IPS DF 6.9 (cell line): ENCODE measurements around the gene SFXN5.

Experiments
- DNase-seq: peaks from one replicate; pipeline ENCODE4 v3.0.0-alpha.2; 2013; ENCODE audit warnings: low read depth, low spot score
- H3K27ac ChIP-seq: one replicate; pipeline ENCODE4 v1.5.1; 2013; ENCODE audit warnings: low read length, control low read depth
- H3K27me3 ChIP-seq: 2 replicates; pipeline ENCODE4 v1.6.1; 2013; ENCODE audit warnings: mild to moderate bottlenecking, low read length; ENCODE audit not compliant: control insufficient read depth, insufficient read depth
- H3K36me3 ChIP-seq: 2 replicates; pipeline ENCODE4 v1.6.1; 2013; ENCODE audit warnings: low read length; ENCODE audit not compliant: control insufficient read depth, insufficient read depth
- H3K4me1 ChIP-seq: 2 replicates; pipeline ENCODE4 v1.6.1; 2013; ENCODE audit warnings: low read length; ENCODE audit not compliant: control insufficient read depth, insufficient read depth
- H3K4me3 ChIP-seq: 2 replicates; pipeline ENCODE4 v1.5.1; 2013; ENCODE audit warnings: mild to moderate bottlenecking, low read length
- H3K9me3 ChIP-seq: 2 replicates; pipeline ENCODE4 v1.6.1; 2013; ENCODE audit warnings: low read length, inconsistent platforms; ENCODE audit not compliant: control insufficient read depth, insufficient read depth
- WGBS: extraction: QIAGEN DNeasy Blood & Tissue Kit; methylation state at CpG from one replicate; pipeline ENCODE4 v1.1.7; 2013; ENCODE audit warnings: mixed read lengths, missing lambda C conversion rate; ENCODE audit not compliant: insufficient read length, insufficient coverage; 5-methylcytosine and 5-hydroxymethylcytosine counted together

Gene SFXN5

DNA sequence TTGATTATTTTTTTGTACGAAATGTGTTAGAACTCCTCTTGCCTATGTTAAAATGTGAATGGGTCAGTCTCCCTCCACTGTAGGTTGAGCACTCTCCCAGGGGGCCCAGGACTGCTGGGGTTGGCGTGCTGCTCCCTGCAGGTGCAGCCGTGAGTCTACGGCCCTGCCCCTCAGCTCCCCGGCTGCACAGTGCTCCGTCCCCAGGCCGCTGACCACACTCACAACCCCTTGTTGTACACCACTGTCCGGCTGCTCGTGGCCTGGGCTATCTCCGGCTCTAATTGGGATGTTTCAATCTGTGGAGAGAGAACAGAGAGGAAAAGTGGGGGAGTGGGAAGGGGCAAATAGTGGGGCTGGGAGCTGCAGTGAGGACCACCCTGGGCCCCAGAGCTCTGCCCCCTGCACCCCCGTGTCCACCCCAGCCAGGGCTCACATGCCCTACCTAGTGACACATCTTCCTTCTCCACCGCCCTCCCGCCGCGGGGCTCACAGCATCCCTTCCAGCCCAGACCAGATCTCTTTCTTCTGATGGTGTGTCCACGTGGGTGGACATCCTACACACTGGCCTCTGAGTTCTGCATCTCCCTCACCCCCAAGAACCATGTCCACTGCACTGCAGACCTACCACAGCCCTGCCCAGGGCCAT is 126.6 kb downstream of the SFXN5 start:
- Histone ChIP-seq H3K4me1 (peaks cover 6% of the 10 kb centered on the region), H3K36me3 (0 out of 2 replicates have a peak, but pooled peaks cover 2% of the 10 kb centered on the region), H3K9me3 (no peaks in the 10 kb centered on the region), H3K27me3 (no peaks in the 10 kb centered on the region), H3K27ac (no peak overlapping the region), H3K4me3 (no peak overlapping the region)
- no CpG with 5 or more reads among the region's 16 CpGs for WGBS
- no peak for DNase-seq

DNA sequence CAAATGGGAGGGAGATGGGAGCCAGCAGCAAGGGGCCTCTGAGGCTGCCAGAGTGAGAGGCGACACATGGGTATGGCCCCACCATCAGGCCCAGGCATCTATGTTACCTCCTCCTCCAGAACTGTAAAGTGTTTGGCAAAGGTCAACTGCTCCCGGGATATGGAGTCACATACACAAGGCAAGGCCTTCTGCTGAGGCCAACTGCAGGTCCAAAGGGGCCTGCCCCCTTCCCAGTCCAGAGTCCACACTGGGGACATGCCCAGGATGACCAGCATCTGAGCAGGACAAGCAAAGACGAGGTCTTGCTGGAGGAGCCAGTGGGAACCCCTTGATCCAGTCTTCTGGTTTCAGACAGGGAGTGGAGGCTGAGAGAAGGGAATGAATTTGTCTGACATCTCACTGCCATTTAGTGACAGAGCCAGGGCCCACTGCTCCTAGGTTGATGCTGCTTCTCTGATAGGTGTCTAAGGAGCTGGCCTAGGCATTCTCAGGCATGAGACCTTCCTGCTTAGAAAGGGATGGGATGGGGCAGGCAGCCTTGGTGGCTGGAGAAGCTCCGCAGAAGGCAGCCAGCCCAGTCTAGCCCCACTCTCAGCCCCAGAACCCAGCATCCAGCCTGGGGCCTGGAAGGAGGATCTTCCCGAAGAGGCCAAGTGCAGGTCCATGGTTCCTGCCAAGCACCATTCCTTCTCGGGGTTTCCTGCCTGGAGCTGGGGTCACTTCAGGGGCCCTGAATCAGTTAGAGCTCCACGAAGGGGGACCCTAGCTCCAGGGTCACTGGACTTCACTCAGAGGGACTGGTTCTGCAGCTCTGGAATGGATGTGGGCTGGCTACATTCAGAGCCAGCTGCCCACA is 127.7 kb downstream of the SFXN5 start:
- Histone ChIP-seq H3K4me3 (no peak overlapping the region), H3K27ac (no peak overlapping the region), H3K4me1 (peaks cover 6% of the 10 kb centered on the region), H3K36me3 (0 out of 2 replicates have a peak, but pooled peaks cover 2% of the 10 kb centered on the region), H3K9me3 (no peaks in the 10 kb centered on the region), H3K27me3 (no peaks in the 10 kb centered on the region)
- no CpG with 5 or more reads among the region's 7 CpGs for WGBS
- DNase-seq: no peak

DNA sequence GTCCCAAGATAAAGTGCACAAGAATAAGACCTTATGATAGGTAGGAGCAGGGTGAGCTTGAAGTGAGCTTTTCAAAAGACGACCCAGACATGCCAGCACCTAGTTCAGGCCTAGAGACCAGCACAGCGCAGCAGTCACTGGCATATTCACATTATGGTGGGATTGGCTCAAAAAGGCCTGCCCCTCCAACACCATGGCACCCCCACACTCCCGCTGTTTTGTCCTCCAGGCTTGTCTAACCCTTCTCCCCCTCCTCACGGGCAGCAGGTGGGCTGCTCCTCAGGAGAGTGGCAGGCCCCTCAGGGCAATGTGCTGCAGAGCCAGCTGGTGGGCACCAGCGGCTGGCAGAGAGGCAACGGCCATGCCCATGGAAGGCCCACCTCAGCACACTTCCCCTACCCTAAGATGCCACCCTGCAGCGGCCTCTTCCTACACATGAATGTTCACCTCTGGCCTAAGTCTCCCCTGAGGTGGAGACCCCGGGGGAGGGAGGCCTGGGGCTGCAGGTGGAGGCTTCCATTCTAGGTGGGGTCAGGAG is 128.6 kb downstream of the SFXN5 start:
- 0 out of 2 replicates have a peak, but pooled peaks cover 2% of the 10 kb centered on the region for H3K36me3 ChIP-seq
- H3K4me3 ChIP-seq: no peak overlapping the region
- no peaks in the 10 kb centered on the region for H3K9me3 ChIP-seq
- peaks cover 6% of the 10 kb centered on the region for H3K4me1 ChIP-seq
- no CpG with 5 or more reads among the region's 8 CpGs for WGBS
- no peak for DNase-seq
- H3K27ac ChIP-seq: no peak overlapping the region
- H3K27me3 ChIP-seq: no peaks in the 10 kb centered on the region

DNA sequence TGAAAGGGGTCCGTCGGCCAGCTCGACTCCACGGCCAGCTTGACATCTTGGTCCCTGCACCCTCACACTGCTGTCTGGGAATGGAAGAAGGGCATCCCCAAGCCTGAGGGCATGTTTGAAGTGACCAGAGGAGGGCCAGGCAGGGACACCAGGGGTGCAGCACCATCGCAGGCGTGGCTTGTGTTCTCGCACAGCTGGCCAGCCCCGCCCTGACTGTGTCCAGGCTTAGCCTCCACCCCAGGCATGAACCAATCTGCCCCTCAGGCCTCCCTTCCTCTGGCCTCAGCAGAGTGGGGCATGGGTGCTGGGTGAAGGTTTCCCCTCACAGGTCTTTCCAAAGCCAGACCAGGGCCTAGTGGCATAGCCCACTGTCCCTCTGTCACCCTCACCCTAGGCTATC is 129.2 kb downstream of the SFXN5 start:
- H3K4me1 ChIP-seq: peaks cover 7% of the 10 kb centered on the region
- DNase-seq: no peak
- H3K9me3 ChIP-seq: no peaks in the 10 kb centered on the region
- WGBS: no CpG with 5 or more reads among the region's 8 CpGs
- no peaks in the 10 kb centered on the region for H3K27me3 ChIP-seq
- no peak overlapping the region for H3K27ac ChIP-seq
- H3K36me3 ChIP-seq: 0 out of 2 replicates have a peak, but pooled peaks cover 2% of the 10 kb centered on the region
- H3K4me3 ChIP-seq: no peak overlapping the region

DNA sequence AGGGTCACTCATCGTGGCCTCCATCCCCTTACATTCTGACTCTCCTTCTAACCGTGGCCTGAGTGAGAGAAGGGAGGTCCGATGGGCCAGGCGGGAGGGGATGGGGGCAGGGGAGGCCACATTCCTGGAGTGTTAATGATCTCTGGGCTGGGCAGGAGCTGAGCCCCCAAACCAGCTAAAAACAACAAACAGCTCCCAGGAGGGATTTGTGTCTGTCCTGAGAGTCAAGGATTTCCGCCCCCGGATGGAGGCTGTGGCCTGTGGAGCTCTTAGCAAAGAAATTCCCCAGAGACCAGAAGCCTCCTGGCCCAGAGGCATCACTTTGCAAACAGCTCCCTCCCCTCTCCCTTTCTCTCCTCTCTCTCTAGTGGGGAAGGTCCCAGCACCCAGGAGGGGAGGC is 130.7 kb downstream of the SFXN5 start:
- Histone ChIP-seq H3K4me1 (peaks cover 11% of the 10 kb centered on the region), H3K4me3 (no peak overlapping the region), H3K9me3 (no peaks in the 10 kb centered on the region), H3K27ac (no peak overlapping the region), H3K36me3 (0 out of 2 replicates have a peak, but pooled peaks cover 2% of the 10 kb centered on the region), H3K27me3 (no peaks in the 10 kb centered on the region)
- no peak for DNase-seq
- WGBS: no CpG with 5 or more reads among the region's 6 CpGs

DNA sequence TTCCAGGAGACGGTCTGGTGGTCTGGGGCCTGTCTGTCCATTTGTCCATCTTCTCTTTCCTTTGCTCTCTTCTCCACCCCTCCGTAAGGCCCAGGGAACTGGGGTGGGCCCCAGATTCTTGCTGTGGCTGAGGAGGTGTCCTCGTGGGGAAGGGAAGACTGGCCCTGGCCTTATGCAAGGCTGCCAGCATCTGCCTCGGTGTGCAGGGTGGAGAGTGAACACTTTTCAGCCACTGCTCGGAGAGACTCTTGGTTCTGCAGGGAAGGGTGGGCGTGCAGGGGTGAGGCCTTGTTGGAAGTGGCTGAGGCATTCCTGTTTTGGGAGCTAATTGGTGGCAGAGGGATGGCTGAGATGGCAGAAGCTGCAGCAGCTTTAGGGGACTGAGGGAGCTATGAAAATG is 131.2 kb downstream of the SFXN5 start:
- Histone ChIP-seq H3K27ac (no peak overlapping the region), H3K9me3 (no peaks in the 10 kb centered on the region), H3K36me3 (0 out of 2 replicates have a peak, but pooled peaks cover 2% of the 10 kb centered on the region)

DNA sequence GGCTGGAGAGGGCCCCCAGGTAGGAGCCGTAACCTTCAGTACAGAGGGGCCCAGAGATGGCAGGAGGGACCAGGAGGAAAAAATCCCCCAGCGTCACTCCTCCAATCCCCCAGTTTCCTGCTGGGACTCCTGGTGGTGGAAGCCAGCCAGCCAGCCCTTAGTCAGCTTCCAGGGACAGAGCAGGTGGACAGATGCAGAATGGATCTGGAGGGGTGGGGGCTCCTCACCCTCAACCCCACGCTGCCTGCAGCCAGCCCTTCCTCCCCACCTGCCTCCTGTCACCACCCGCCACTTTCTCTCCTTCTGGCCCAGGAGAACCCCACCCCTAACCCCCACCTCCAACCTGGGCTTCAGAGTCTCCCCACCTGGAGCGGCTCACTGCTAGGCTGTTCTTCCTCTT is 133.1 kb downstream of the SFXN5 start:
- WGBS: no CpG with 5 or more reads among the region's 5 CpGs
- Histone ChIP-seq H3K27ac (no peak overlapping the region), H3K27me3 (no peaks in the 10 kb centered on the region), H3K4me3 (no peak overlapping the region), H3K36me3 (no peaks in the 10 kb centered on the region), H3K4me1 (peaks cover 11% of the 10 kb centered on the region), H3K9me3 (no peaks in the 10 kb centered on the region)
- DNase-seq: no peak

More for the DNA sequence above, 131.2 kb downstream of the SFXN5 start:
- no peak for DNase-seq
- WGBS: no CpG with 5 or more reads among the region's 6 CpGs
- Histone ChIP-seq H3K4me3 (no peak overlapping the region), H3K27me3 (no peaks in the 10 kb centered on the region), H3K4me1 (peaks cover 11% of the 10 kb centered on the region)

DNA sequence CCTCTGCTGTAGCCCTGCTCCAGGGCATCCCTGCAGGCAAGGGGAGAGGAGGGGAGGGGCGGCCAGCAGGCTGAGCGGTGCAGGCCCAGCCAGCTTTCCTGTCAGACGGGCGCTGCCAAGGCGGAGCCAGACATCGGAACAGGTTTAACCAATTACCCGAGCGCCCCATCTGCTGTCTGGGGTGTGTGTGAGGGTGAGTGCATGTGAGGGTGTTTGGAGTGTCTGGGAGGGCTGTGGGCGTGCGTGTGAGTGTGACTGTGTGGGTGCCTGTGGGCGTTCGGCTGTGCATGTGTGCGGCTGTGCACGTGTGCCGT is 134.2 kb downstream of the SFXN5 start:
- Histone ChIP-seq H3K36me3 (no peaks in the 10 kb centered on the region), H3K4me3 (no peak overlapping the region), H3K27me3 (no peaks in the 10 kb centered on the region), H3K4me1 (peaks cover 11% of the 10 kb centered on the region), H3K27ac (no peak overlapping the region), H3K9me3 (no peaks in the 10 kb centered on the region)
- no CpG with 5 or more reads among the region's 15 CpGs for WGBS
- no peak for DNase-seq

DNA sequence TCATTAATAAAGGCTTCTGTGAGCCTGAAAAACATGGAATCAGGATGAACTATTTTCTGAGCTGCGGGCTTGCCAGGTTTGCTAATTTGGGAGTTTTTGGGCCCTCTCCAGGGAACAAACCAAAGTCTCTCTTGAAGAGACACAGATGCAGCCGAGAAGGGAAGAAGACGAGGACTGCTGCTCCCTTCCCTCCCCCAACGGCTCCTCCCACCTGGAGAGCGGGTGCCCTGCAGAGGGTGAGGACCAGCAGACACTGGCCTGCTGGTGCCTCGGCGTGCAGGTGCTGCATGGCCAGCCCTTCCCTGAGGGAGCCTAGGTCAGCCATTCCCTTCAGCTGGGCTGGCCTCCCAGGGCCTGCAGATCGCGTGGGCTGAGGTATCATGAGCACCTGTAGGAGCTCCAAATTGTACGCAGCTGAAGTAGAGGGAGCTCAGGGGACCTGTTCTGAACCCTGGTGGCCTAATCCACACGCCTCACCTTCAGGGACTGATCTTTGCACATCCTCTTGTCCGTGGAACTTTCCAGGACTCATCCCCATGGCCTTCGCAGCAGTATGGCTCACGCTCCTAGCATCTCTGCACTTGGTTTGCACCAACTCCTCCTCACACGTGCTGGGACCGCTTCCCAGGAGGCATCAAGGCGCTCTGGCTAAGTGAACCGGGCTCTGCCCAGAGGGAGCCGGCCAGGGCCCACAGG is 134.7 kb downstream of the SFXN5 start:
- Histone ChIP-seq H3K27me3 (no peaks in the 10 kb centered on the region), H3K4me1 (peaks cover 11% of the 10 kb centered on the region), H3K4me3 (no peak overlapping the region), H3K9me3 (no peaks in the 10 kb centered on the region), H3K27ac (no peak overlapping the region), H3K36me3 (no peaks in the 10 kb centered on the region)
- DNase-seq: no peak
- WGBS: no CpG with 5 or more reads among the region's 19 CpGs

DNA sequence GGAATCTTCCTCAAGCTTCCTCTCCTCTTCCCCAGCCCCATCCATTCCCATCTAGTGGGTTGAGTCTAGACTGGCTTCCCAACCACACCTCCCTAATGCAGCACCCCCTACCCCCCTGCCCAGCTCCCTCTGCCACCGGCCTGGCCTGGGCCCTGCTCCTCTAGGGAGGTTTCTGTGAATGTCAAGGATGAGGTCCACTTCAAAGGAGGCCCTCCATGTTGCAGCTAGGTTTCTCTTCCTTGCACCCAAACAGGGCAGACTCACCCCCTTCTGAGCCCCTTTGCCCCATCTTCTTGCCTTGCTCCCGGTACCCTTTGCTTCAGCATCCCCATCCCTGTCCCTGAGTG is 135.9 kb downstream of the SFXN5 start:
- WGBS: no CpG with 5 or more reads among the region's 2 CpGs
- no peaks in the 10 kb centered on the region for H3K27me3 ChIP-seq
- H3K4me1 ChIP-seq: peaks cover 5% of the 10 kb centered on the region
- H3K27ac ChIP-seq: no peak overlapping the region
- H3K4me3 ChIP-seq: no peak overlapping the region
- DNase-seq: no peak
- H3K36me3 ChIP-seq: no peaks in the 10 kb centered on the region; the same call in 1 of the 2 replicates
- no peaks in the 10 kb centered on the region for H3K9me3 ChIP-seq
